Liver (tissue), 9 donors: ENCODE data around the gene AEBP2. TPM values are rescaled to one million over a fixed set of nuclear protein-coding genes. Genes with fewer than 3 reads are reported as not detected.

ENCODE experiments used
- DNase-seq: peaks from one replicate; pipeline ENCODE4 v3.0.0-alpha.2; 2017; ENCODE audit warnings: low spot score
- H3K27ac ChIP-seq, 2 donors: one replicate each; pipeline ENCODE4 v1.7.0; 2013; ENCODE audit warnings: inconsistent platforms in 2 of 2, low read length in 2 of 2, control low read depth in 1 of 2, low read depth in 1 of 2, mild to moderate bottlenecking in 1 of 2
- H3K27me3 ChIP-seq, 4 donors: one replicate each; pipeline versions ENCODE4 v1.6.1 to v1.7.0; 2013; ENCODE audit warnings: low read length in 3 of 4, inconsistent platforms in 1 of 4, mild to moderate bottlenecking in 1 of 4, moderate library complexity in 1 of 4; ENCODE audit not compliant: control insufficient read depth in 4 of 4, insufficient read depth in 4 of 4
- H3K36me3 ChIP-seq, 4 donors: one replicate each; pipeline versions ENCODE4 v1.6.1 to v1.7.0; 2013; ENCODE audit warnings: low read length in 3 of 4, mild to moderate bottlenecking in 3 of 4, low read depth in 1 of 4, moderate library complexity in 1 of 4; ENCODE audit not compliant: control insufficient read depth in 4 of 4, insufficient read depth in 3 of 4
- H3K4me1 ChIP-seq, 4 donors: one replicate each; pipeline versions ENCODE4 v1.6.1 to v1.7.0; 2013; ENCODE audit warnings: low read length in 3 of 4, mild to moderate bottlenecking in 3 of 4, moderate library complexity in 1 of 4; ENCODE audit not compliant: control insufficient read depth in 4 of 4, insufficient read depth in 4 of 4
- H3K4me3 ChIP-seq, 3 donors: one replicate each; pipeline versions ENCODE4 v1.6.1 to v1.7.0; 2013; ENCODE audit warnings: low read length in 3 of 3, control low read depth in 1 of 3, low read depth in 1 of 3, mild to moderate bottlenecking in 1 of 3
- H3K9ac ChIP-seq, 2 donors: one replicate each; pipeline ENCODE4 v1.7.0; 2013; ENCODE audit warnings: low read length in 2 of 2, mild to moderate bottlenecking in 2 of 2, moderate library complexity in 2 of 2, control low read depth in 1 of 2, low read depth in 1 of 2
- H3K9me3 ChIP-seq, 4 donors: one replicate each; pipeline versions ENCODE4 v1.6.1 to v1.7.0; 2013; ENCODE audit warnings: low read length in 3 of 4; ENCODE audit not compliant: control insufficient read depth in 4 of 4
- EGR1 ChIP-seq, 2 donors: IDR thresholded peaks; 2 replicates each; pipeline ENCODE4 v1.6.1; 2016 to 2018; ENCODE audit warnings: antibody characterized with exemption in 2 of 2, low read depth in 2 of 2
- FOXA1 ChIP-seq: IDR thresholded peaks from 2 replicates; pipeline ENCODE4 v1.6.1; 2016; ENCODE audit warnings: antibody characterized with exemption
- FOXA2 ChIP-seq: IDR thresholded peaks from 2 replicates; pipeline ENCODE4 v1.6.1; 2016; ENCODE audit warnings: antibody characterized with exemption
- GABPA ChIP-seq, 2 donors: IDR thresholded peaks in 1 of 2; conservative IDR thresholded peaks in 1 of 2; 2 replicates each; pipeline ENCODE4 v1.6.1; 2016; ENCODE audit warnings: antibody characterized with exemption in 2 of 2, mild to moderate bottlenecking in 1 of 2, moderate library complexity in 1 of 2
- HNF4A ChIP-seq, 2 donors: conservative IDR thresholded peaks; 2 replicates each; pipeline ENCODE4 v1.6.1; 2016; ENCODE audit warnings: antibody characterized with exemption in 2 of 2, mild to moderate bottlenecking in 2 of 2
- HNF4G ChIP-seq: IDR thresholded peaks from 2 replicates; pipeline ENCODE4 v1.6.1; 2016; ENCODE audit warnings: antibody characterized with exemption
- JUND ChIP-seq, 2 donors: IDR thresholded peaks; 2 replicates each; pipeline ENCODE4 v1.6.1; 2016; ENCODE audit warnings: antibody characterized with exemption in 2 of 2
- NR2F2 ChIP-seq: IDR thresholded peaks from 2 replicates; pipeline ENCODE4 v1.6.1; 2016; ENCODE audit warnings: antibody characterized with exemption
- RAD21 ChIP-seq, 2 donors: IDR thresholded peaks; 2 replicates each; pipeline ENCODE4 v1.6.1; 2016; ENCODE audit warnings: antibody characterized with exemption in 2 of 2, mild to moderate bottlenecking in 2 of 2
- RXRA ChIP-seq, 2 donors: IDR thresholded peaks; 2 replicates each; pipeline ENCODE4 v1.6.1; 2017 to 2018; ENCODE audit warnings: antibody characterized with exemption in 2 of 2, mild to moderate bottlenecking in 1 of 2
- SP1 ChIP-seq: IDR thresholded peaks from 2 replicates; pipeline ENCODE4 v1.6.1; 2018; ENCODE audit warnings: antibody characterized with exemption, mild to moderate bottlenecking
- TAF1 ChIP-seq: conservative IDR thresholded peaks from 2 replicates; pipeline ENCODE4 v1.6.1; 2016; ENCODE audit warnings: antibody characterized with exemption, mild to moderate bottlenecking
- YY1 ChIP-seq: IDR thresholded peaks from 2 replicates; pipeline ENCODE4 v1.6.1; 2016; ENCODE audit warnings: antibody characterized with exemption, mild to moderate bottlenecking
- WGBS: extraction: QIAGEN DNeasy Blood & Tissue Kit; methylation state at CpG from one replicate; pipeline ENCODE4 v1.1.7; 2013; 5-methylcytosine and 5-hydroxymethylcytosine counted together
- polyA plus RNA-seq, 2 donors: library from polyadenylated mRNA; stranded (reverse) in 1 of 2; unstranded in 1 of 2; fragments of 200-250 nt in 1 of 2; fragments of >200 nt in 1 of 2; fragmentation: Nextera tagmentation in 1 of 2; extraction: Ambion mirVana in 1 of 2; gene quantifications; one replicate each; pipeline versions ENCODE4 v1.2.1 to v1.2.3, GENCODE V29; 2013 to 2015
- total RNA-seq, 2 donors: library from RNA; depleted of rRNA; stranded (reverse); fragments of >200 nt; gene quantifications; one replicate each; pipeline ENCODE4 v1.2.3, GENCODE V29; 2014
- TF ChIP-seq, protein P1 (sequence below): IDR thresholded peaks from 2 replicates; pipeline ENCODE4 v1.6.1; 2016; ENCODE audit warnings: antibody characterized with exemption
- TF ChIP-seq, protein P2 (sequence below): IDR thresholded peaks from 2 replicates; pipeline ENCODE4 v1.6.1; 2016; ENCODE audit warnings: antibody characterized with exemption
- TF ChIP-seq, protein P3 (sequence below): IDR thresholded peaks from 2 replicates; pipeline ENCODE4 v1.6.1; 2016; ENCODE audit warnings: antibody characterized with exemption, mild to moderate bottlenecking
- TF ChIP-seq, protein P4 (sequence below): IDR thresholded peaks from 2 replicates; pipeline ENCODE4 v1.6.1; 2016; ENCODE audit warnings: antibody characterized with exemption
- TF ChIP-seq, protein P5 (sequence below): fragments of 150-350 bp; IDR thresholded peaks from 2 replicates; pipeline ENCODE4 v1.5.1; 2017; ENCODE audit warnings: improper control_type of control experiment, low read depth, low read length; ENCODE audit not compliant: missing input control
- donor health status: healthy.
- donor health status: healthy.
- donor health status: healthy.
- donor health status: healthy.
- donor health status: healthy.

The AEBP2 gene
- total and polyA plus RNA-seq, 4 donors: 4.6 to 18.8 (median 8.9) TPM

DNA sequence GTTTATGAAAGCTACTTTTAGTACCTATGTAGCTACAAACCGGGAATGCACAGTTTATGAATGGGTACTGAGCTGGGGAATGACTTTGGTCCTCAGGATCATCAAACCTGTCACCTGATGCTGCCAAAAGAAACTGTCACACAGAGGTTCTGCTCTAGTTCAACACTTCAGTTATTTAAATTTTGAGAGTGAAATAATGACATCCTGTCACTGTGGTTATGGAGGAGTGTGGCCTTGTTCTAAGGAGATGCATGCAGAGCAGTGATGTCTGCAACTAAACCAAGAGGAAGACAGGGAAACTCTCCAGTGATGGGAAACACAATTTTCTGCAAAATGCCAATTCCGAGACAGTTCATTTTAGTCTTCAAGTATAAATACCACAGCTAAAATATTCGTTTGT, 4.8 kb upstream of the AEBP2 start:
- WGBS: 79% methylated on average over 3 of the region's 3 CpGs
- Histone ChIP-seq H3K4me1 (peaks cover 0 to 2% (median 0%) of the 10 kb centered on the region in 4 donors), H3K36me3 (no peaks in the 10 kb centered on the region), H3K27me3 (no peaks in the 10 kb centered on the region), H3K27ac (no peak overlapping the region), H3K9ac (no peak overlapping the region), H3K9me3 (no peaks in the 10 kb centered on the region), H3K4me3 (no peak overlapping the region)
- no peak for DNase-seq
- TF ChIP-seq, protein P1, sequence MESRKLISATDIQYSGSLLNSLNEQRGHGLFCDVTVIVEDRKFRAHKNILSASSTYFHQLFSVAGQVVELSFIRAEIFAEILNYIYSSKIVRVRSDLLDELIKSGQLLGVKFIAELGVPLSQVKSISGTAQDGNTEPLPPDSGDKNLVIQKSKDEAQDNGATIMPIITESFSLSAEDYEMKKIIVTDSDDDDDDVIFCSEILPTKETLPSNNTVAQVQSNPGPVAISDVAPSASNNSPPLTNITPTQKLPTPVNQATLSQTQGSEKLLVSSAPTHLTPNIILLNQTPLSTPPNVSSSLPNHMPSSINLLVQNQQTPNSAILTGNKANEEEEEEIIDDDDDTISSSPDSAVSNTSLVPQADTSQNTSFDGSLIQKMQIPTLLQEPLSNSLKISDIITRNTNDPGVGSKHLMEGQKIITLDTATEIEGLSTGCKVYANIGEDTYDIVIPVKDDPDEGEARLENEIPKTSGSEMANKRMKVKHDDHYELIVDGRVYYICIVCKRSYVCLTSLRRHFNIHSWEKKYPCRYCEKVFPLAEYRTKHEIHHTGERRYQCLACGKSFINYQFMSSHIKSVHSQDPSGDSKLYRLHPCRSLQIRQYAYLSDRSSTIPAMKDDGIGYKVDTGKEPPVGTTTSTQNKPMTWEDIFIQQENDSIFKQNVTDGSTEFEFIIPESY: no peak
- no peak for TF ChIP-seq YY1

DNA sequence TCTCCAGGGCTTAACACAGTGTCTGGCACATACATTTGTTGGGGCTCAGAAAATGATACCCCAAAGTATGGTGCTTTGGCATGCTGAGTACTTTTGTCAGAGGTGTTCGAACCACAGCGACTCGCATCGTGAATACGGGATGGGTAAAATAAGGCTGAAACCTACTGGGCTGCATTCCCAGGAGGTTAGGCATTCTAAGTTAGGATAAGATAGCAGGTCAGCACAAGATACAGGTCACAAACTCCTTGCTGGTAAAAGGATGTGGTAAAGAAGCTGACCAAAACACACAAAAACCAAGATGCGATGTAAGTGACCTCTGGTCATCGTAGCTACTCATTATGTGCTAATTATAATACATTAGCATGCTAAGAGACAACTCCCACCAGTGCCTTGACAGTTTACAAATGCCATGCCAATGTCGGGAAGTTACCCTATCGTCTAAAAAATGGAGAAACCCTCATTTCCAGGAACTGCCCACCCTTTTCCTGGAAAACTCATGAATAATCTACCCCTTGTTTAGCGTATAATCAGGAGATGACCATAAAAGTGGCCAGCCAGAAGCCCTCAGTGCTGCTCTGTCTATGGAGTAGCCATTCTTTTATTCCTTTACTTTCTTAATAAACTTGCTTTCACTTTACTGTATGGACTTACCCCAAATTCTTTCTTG, 3.3 kb upstream of the AEBP2 start:
- H3K27me3 ChIP-seq: no peaks in the 10 kb centered on the region
- no peak overlapping the region for H3K27ac ChIP-seq
- H3K4me1 ChIP-seq: peaks cover 0 to 2% (median 0%) of the 10 kb centered on the region in 4 donors
- TF ChIP-seq EGR1 (IDR thresholded peaks at IDR 0.05; ENCODE audit: low read depth in 2 of 2): no peak
- TF ChIP-seq, protein P2, sequence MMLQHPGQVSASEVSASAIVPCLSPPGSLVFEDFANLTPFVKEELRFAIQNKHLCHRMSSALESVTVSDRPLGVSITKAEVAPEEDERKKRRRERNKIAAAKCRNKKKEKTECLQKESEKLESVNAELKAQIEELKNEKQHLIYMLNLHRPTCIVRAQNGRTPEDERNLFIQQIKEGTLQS: no peak
- no peak for TF ChIP-seq FOXA1
- no peak for TF ChIP-seq YY1
- TF ChIP-seq, protein P3, sequence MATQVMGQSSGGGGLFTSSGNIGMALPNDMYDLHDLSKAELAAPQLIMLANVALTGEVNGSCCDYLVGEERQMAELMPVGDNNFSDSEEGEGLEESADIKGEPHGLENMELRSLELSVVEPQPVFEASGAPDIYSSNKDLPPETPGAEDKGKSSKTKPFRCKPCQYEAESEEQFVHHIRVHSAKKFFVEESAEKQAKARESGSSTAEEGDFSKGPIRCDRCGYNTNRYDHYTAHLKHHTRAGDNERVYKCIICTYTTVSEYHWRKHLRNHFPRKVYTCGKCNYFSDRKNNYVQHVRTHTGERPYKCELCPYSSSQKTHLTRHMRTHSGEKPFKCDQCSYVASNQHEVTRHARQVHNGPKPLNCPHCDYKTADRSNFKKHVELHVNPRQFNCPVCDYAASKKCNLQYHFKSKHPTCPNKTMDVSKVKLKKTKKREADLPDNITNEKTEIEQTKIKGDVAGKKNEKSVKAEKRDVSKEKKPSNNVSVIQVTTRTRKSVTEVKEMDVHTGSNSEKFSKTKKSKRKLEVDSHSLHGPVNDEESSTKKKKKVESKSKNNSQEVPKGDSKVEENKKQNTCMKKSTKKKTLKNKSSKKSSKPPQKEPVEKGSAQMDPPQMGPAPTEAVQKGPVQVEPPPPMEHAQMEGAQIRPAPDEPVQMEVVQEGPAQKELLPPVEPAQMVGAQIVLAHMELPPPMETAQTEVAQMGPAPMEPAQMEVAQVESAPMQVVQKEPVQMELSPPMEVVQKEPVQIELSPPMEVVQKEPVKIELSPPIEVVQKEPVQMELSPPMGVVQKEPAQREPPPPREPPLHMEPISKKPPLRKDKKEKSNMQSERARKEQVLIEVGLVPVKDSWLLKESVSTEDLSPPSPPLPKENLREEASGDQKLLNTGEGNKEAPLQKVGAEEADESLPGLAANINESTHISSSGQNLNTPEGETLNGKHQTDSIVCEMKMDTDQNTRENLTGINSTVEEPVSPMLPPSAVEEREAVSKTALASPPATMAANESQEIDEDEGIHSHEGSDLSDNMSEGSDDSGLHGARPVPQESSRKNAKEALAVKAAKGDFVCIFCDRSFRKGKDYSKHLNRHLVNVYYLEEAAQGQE: no peak
- TF ChIP-seq NR2F2: no peak
- TF ChIP-seq, protein P4, sequence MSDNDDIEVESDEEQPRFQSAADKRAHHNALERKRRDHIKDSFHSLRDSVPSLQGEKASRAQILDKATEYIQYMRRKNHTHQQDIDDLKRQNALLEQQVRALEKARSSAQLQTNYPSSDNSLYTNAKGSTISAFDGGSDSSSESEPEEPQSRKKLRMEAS: no peak
- no peak for TF ChIP-seq TAF1
- TF ChIP-seq RXRA (IDR thresholded peaks at IDR 0.05): no peak
- TF ChIP-seq RAD21 (IDR thresholded peaks at IDR 0.05): no peak
- no peak for TF ChIP-seq SP1
- no peak for TF ChIP-seq FOXA2
- no peak for TF ChIP-seq JUND (IDR thresholded peaks at IDR 0.05)
- TF ChIP-seq GABPA (IDR thresholded peaks at IDR 0.05 in 1 of 2, conservative IDR thresholded peaks at IDR 0.05 in 1 of 2): no peak
- no peak for TF ChIP-seq HNF4A (conservative IDR thresholded peaks at IDR 0.05)
- TF ChIP-seq, protein P1: no peak
- no peak for TF ChIP-seq HNF4G
- TF ChIP-seq, protein P5, sequence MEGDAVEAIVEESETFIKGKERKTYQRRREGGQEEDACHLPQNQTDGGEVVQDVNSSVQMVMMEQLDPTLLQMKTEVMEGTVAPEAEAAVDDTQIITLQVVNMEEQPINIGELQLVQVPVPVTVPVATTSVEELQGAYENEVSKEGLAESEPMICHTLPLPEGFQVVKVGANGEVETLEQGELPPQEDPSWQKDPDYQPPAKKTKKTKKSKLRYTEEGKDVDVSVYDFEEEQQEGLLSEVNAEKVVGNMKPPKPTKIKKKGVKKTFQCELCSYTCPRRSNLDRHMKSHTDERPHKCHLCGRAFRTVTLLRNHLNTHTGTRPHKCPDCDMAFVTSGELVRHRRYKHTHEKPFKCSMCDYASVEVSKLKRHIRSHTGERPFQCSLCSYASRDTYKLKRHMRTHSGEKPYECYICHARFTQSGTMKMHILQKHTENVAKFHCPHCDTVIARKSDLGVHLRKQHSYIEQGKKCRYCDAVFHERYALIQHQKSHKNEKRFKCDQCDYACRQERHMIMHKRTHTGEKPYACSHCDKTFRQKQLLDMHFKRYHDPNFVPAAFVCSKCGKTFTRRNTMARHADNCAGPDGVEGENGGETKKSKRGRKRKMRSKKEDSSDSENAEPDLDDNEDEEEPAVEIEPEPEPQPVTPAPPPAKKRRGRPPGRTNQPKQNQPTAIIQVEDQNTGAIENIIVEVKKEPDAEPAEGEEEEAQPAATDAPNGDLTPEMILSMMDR: no peak
- no peak overlapping the region for H3K9ac ChIP-seq
- no peaks in the 10 kb centered on the region for H3K36me3 ChIP-seq
- DNase-seq: no peak
- H3K9me3 ChIP-seq: no peaks in the 10 kb centered on the region
- no peak overlapping the region for H3K4me3 ChIP-seq
- 90% methylated on average over 10 of the region's 10 CpGs for WGBS
